ENCODE measurements around the gene RPAP2.
"Not testable (repeated sequence)": the region's sequence is repeated elsewhere in the genome, so short reads cannot be mapped to it uniquely, and the experiment has no call there.

The RPAP2 gene

GRCh38 chr1:92298573-92299476, at the start of gene RPAP2, which contains the start of gene GLMN:
Gene RPAP2 (plus strand): TSS chr1:92299059. CDS start chr1:92299074, 15 bp downstream.
Gene GLMN (minus strand): TSS chr1:92298987. CDS start chr1:92297999, 988 bp downstream.
- peak; percentile 73 to 80 for DNase-seq

GRCh38 chr1:92254714-92255113, 44.1 kb upstream of the RPAP2 start:
- not testable (repeated sequence) for DNase-seq

- no peak for DNase-seq
Observed at GRCh38 chr1:92259350-92259749, 39.5 kb upstream of the RPAP2 start.

GRCh38 chr1:92262516-92262915, 36.3 kb upstream of the RPAP2 start:
- DNase-seq = no peak

- DNase-seq = no peak
Observed at GRCh38 chr1:92273039-92273438, 25.8 kb upstream of the RPAP2 start.

- no peak for DNase-seq
Observed at GRCh38 chr1:92274939-92275338, 23.9 kb upstream of the RPAP2 start.

GRCh38 chr1:92276082-92276481, 22.8 kb upstream of the RPAP2 start:
- no peak for DNase-seq

GRCh38 chr1:92277105-92277723, 21.6 kb upstream of the RPAP2 start:
- DNase-seq = no peak

GRCh38 chr1:92279781-92280180, 19.1 kb upstream of the RPAP2 start:
- not testable (repeated sequence) for DNase-seq

GRCh38 chr1:92281411-92281810, 17.4 kb upstream of the RPAP2 start:
- not testable (repeated sequence) for DNase-seq

GRCh38 chr1:92291372-92291999, 7.4 kb upstream of the RPAP2 start:
- DNase-seq = peak in 1 of 2 donors; percentile 48

GRCh38 chr1:92298213-92298572, 666 bp upstream of the RPAP2 start:
- no peak for DNase-seq

GRCh38 chr1:92299477-92300150, 755 bp downstream of the RPAP2 start:
- no peak for DNase-seq

- DNase-seq = no peak
Observed at GRCh38 chr1:92301021-92301420, 2.2 kb downstream of the RPAP2 start.

GRCh38 chr1:92306020-92306419, 7.2 kb downstream of the RPAP2 start:
- no peak for DNase-seq

GRCh38 chr1:92307980-92308379, 9.1 kb downstream of the RPAP2 start:
- no peak for DNase-seq

GRCh38 chr1:92310185-92310597, 11.3 kb downstream of the RPAP2 start:
- DNase-seq = peak in 1 of 2 donors; percentile 58

- DNase-seq = no peak
Observed at GRCh38 chr1:92314024-92314423, 15.2 kb downstream of the RPAP2 start.

- DNase-seq = peak; percentile 33 to 70
Observed at GRCh38 chr1:92315766-92316599, 17.1 kb downstream of the RPAP2 start.

- peak in 1 of 2 donors; percentile 51 for DNase-seq
Observed at GRCh38 chr1:92317836-92318493, 19.1 kb downstream of the RPAP2 start.
